Kidney epithelial cell (primary cell): ENCODE data around the gene DISC1. TPM values are rescaled to one million over a fixed set of nuclear protein-coding genes. Genes with fewer than 3 reads are reported as not detected.

Experiments used
- DNase-seq: peaks from one replicate; pipeline ENCODE4 v3.0.0-alpha.2; 2010; ENCODE audit warnings: low read depth
- H3K27me3 ChIP-seq: 2 replicates; pipeline ENCODE4 v1.6.0; 2011; ENCODE audit warnings: low read length; ENCODE audit not compliant: control insufficient read depth, insufficient read depth
- H3K36me3 ChIP-seq: 2 replicates; pipeline ENCODE4 v1.5.1; 2011; ENCODE audit warnings: low read length; ENCODE audit not compliant: control insufficient read depth, insufficient read depth
- H3K4me3 ChIP-seq: 2 replicates; pipeline ENCODE4 v1.5.1; 2011; ENCODE audit warnings: low read depth, mild to moderate bottlenecking, control low read depth, low read length
- CTCF ChIP-seq: IDR thresholded peaks from 2 replicates; pipeline ENCODE4 v1.5.1; 2011; ENCODE audit warnings: mild to moderate bottlenecking, moderate library complexity, low read length, control low read depth, inconsistent platforms; ENCODE audit not compliant: insufficient read depth, poor library complexity, severe bottlenecking
- total RNA-seq: library from RNA; depleted of rRNA; stranded (reverse); fragments of >200 nt; gene quantifications from 2 replicates; pipeline ENCODE4 v1.2.3, GENCODE V29; 2015

Gene DISC1
- total RNA-seq, 1 donor from 2014 or later, result 5.8 TPM

DNA sequence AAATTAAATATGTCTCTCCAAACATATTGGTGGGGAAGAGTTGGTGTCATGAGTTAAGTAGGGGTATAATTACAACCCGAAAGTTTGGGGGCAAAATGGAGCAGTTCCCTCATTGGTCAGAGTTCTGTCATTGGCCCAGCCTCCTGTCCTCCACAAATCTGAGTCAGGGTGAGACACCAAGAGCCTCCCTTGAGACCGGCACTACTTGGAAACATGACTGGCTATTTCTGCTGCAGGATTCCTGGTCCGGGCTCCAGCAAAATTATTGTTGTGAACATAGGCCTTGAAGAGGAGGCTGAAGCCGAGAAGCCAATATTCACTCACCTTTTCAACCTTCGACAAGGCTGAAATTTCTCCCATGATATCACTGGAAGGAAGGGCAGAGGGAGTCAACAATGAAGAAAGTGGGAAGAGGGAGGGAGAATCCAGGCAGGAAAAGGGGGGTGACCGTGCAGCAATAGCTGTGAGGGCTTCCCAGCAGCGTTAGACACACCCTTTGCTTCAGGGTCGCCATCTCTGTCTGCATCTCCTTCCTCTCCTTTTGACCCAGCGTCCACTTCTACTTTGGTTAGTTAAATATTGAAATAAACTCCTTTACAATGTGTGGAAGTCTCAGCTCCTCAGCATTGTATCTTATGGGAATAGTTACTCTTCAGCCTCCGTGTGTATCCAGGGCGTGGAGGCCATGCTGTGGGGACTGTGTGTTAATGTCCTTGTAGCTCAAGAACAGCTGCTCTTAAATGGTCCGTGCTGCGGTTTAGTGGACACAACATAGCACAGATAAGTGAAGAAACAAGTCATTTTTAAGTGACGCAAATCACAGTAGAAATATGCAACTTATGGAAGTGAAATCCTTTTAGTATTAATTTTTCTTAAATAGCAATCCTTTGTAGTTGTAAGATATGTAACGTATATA is 307.4 kb downstream of the DISC1 start:
- Histone ChIP-seq H3K27me3 (no peaks in the 10 kb centered on the region), H3K36me3 (no peaks in the 10 kb centered on the region)
- TF ChIP-seq CTCF, result no peak

DNA sequence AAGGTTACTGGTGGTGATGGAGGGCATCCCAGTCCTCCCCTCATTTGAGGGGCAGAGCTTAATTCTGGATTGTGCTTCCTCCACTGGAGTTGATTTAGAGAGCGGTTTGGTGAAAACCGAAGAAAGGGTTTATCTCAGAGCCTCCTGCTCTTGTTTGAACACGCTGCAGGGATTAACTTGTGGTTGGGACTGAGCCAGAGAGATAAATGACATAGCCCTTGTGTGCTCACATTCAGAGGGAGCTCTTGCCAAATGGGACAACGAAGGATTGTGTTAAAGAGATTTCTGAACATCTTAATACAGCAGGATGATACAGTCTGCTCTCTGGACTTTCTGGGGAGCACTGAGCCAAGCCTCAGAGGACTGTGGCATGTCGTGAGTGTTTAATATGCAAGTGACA is 308.2 kb downstream of the DISC1 start:
- DNase-seq, result no peak
- H3K4me3 ChIP-seq, result no peak overlapping the region
- H3K27me3 ChIP-seq, result no peaks in the 10 kb centered on the region
- no peaks in the 10 kb centered on the region for H3K36me3 ChIP-seq
- no peak for TF ChIP-seq CTCF

More for the DNA sequence above, 307.4 kb downstream of the DISC1 start:
- DNase-seq, result no peak
- no peak overlapping the region for H3K4me3 ChIP-seq

- TF ChIP-seq CTCF, result no peak
- no peak overlapping the region for H3K4me3 ChIP-seq
- no peak for DNase-seq
- no peaks in the 10 kb centered on the region for H3K27me3 ChIP-seq
- no peaks in the 10 kb centered on the region for H3K36me3 ChIP-seq
Measured at GRCh38 chr1:231935856-231936255, 309.3 kb downstream of the DISC1 start.

DNA sequence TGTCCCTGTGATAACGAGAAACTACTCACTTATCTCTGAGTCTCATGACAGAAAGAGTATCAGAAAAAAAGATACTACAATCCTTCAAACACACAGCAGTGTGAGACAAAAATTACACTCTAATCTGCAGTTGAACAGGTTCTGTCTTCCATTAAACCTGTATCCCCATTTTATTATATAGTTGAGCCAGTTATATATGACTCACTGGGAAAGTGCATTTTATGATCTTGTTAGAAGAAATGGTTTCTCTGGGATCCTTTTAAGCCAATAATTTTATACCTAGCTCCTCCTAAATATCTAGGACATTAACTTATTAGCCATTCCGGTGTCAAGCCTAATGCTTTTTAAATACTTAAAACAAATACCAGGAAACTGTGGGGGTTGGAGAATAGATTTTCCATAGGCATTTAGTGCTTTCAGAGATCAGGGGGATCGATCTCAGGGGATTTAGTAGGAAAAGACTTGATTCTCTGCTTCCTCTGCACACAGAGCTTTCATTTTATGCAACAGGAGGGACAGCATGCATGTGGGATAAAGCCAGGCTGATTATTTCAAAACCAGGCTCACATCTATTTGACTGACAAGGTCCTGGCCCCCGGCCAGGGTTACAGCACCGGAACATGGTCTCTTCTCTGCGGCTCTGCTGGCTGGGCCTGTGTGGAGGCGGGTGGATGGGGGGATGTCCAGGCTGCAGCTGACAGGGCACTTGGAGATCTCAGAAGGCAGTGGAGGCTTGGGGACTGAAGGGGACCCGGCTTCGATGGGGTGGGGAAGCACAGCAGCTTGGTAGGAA is 310.6 kb downstream of the DISC1 start:
- Histone ChIP-seq H3K36me3 (no peaks in the 10 kb centered on the region), H3K27me3 (no peaks in the 10 kb centered on the region), H3K4me3 (no peak overlapping the region)
- DNase-seq, result no peak
- no peak for TF ChIP-seq CTCF

GRCh38 chr1:231938211-231938610 is 311.6 kb downstream of the DISC1 start:
- no peaks in the 10 kb centered on the region for H3K27me3 ChIP-seq
- H3K4me3 ChIP-seq, result no peak overlapping the region
- H3K36me3 ChIP-seq, result no peaks in the 10 kb centered on the region
- no peak for DNase-seq
- TF ChIP-seq CTCF, result no peak
